ENCODE data around the gene IL36RN. TPM values are rescaled to one million over a fixed set of nuclear protein-coding genes. Genes with fewer than 3 reads are reported as not detected.
A peak's percentile ranks its signal among the peaks of the same experiment; 100 is the strongest.

The IL36RN gene
- total RNA-seq, 1 experiment from 2014 or later: 0.12 TPM

DNA sequence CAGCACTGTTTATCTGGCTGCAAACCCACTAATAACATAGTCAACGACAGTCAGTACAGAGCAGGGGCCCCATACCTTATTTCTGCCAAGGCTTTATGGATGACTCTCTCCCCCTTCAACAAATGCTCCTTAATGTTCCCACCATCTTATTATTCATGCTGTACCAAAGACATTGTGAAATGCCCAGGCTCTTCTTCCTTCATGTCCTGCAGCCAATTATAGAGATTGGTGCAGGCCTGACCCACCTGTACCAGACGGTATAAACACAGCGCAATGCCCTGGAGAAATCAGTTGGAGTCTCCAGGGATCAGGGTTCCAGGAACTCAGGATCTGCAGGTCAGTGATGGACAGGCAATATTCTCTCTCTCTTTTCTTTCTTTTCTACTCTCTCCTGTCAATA, 8.7 kb downstream of the IL36RN start, which contains the start of gene IL1F10:
Gene IL1F10, plus strand, starts transcription at position 290 of the 400 bp plus-strand sequence. CDS start 4,769 bp downstream, outside the sequence.
- TF ChIP-seq, protein P1, sequence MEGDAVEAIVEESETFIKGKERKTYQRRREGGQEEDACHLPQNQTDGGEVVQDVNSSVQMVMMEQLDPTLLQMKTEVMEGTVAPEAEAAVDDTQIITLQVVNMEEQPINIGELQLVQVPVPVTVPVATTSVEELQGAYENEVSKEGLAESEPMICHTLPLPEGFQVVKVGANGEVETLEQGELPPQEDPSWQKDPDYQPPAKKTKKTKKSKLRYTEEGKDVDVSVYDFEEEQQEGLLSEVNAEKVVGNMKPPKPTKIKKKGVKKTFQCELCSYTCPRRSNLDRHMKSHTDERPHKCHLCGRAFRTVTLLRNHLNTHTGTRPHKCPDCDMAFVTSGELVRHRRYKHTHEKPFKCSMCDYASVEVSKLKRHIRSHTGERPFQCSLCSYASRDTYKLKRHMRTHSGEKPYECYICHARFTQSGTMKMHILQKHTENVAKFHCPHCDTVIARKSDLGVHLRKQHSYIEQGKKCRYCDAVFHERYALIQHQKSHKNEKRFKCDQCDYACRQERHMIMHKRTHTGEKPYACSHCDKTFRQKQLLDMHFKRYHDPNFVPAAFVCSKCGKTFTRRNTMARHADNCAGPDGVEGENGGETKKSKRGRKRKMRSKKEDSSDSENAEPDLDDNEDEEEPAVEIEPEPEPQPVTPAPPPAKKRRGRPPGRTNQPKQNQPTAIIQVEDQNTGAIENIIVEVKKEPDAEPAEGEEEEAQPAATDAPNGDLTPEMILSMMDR (IDR thresholded peaks at IDR 0.05; ENCODE audit: unreplicated experiment): no peak
- Mint-ChIP-seq H3K27ac (ENCODE audit: unreplicated experiment) (peak within 1 kb of the TSS; percentile 77), H3K4me3 (ENCODE audit: low read depth, unreplicated experiment) (peak within 1 kb of the TSS; percentile 19), H3K4me1 (ENCODE audit: low read depth, unreplicated experiment) (peaks cover 30% of the 10 kb centered on the region), H3K9me3 (ENCODE audit: low read depth, unreplicated experiment) (peaks cover 11% of the 10 kb centered on the region), H3K36me3 (ENCODE audit: insufficient read depth, unreplicated experiment) (peaks cover 9% of the 10 kb centered on the region), H3K27me3 (ENCODE audit: unreplicated experiment) (no peaks in the 10 kb centered on the region)
- intact Hi-C loops (cut with micrococcal nuclease; ENCODE audit: unreplicated experiment): no loop called here
- CTCF ChIA-PET: interaction anchor here (1.4 kb wide), 1 partner anchor 108 kb away, joined by 4 read pairs; no protein-coding TSS in a partner anchor
- DNase-seq: no peak
- no TSS peak for BruUV-seq (replicated peaks)

DNA sequence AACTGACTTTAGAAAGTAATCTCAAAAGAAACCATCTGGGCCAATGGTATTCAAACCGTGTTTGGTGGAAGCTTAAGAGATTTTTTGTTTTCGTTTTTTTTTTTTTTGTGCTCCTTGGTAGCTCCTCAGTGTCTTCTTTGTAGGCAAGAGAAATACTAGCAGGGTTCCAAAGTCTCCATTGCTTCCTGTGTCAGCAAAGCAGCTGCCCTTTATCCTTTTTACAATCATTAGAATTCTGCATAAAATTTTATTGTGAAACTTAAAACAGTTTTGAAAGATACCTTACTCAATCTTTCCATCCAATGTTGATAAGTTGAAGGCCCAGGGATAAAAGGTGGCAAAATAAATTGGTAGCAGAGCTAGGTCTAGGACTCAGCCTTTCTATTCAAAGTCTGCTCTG, 9.3 kb downstream of the IL36RN start:
- Mint-ChIP-seq H3K4me1 (ENCODE audit: low read depth, unreplicated experiment) (peaks cover 35% of the 10 kb centered on the region), H3K27ac (ENCODE audit: unreplicated experiment) (no peak overlapping the region), H3K36me3 (ENCODE audit: insufficient read depth, unreplicated experiment) (peaks cover 9% of the 10 kb centered on the region), H3K4me3 (ENCODE audit: low read depth, unreplicated experiment) (no peak overlapping the region), H3K27me3 (ENCODE audit: unreplicated experiment) (no peaks in the 10 kb centered on the region), H3K9me3 (ENCODE audit: low read depth, unreplicated experiment) (peaks cover 11% of the 10 kb centered on the region)
- CTCF ChIA-PET: interaction anchor here (0.7 to 1.4 kb wide), 4 partner anchors 12 to 109 kb away, joined by 3 to 5 read pairs (median 4); no protein-coding TSS in a partner anchor
- TF ChIP-seq, protein P1 (IDR thresholded peaks at IDR 0.05; ENCODE audit: unreplicated experiment): no peak
- no peak for DNase-seq
- intact Hi-C loops (cut with micrococcal nuclease; ENCODE audit: unreplicated experiment): no loop called here
- no TSS peak for BruUV-seq (replicated peaks)

DNA sequence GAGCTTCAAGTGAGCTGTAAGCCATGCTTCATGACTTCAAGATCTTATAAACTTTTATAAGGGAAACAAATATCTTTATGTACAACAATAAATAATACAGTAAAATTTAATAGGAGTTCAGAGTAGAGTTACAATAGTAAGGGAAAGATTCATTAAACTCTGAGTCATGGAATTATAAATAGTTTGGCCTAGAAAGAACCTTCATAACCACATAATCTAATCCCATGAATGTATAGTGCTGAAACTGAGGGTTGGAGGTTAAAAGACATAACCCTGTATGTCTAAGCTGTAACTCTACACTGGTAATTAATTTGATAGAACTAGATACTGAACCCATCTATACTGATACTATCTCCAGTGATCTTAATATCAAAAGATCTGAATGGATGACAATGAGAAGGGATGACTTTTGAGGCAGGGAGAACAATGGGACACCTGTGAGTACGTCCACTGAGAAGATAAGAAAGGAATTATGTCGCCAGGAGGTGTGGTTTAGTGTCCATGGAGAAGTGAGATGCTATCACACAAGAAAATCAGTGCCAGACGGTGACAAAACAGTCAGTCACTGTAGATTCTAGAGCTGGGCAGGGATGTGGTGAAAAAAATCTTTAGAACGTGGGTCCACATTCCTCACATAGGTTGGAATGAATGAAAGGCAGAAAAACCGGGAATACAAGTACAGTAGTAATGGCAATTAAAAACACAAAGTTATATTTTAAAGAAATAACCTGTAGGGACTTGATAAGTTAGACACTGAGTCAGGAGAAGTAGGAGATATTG, 9.9 kb downstream of the IL36RN start:
- Mint-ChIP-seq H3K27ac (ENCODE audit: unreplicated experiment) (peak overlapping the region; percentile 77), H3K9me3 (ENCODE audit: low read depth, unreplicated experiment) (peaks cover 11% of the 10 kb centered on the region), H3K27me3 (ENCODE audit: unreplicated experiment) (no peaks in the 10 kb centered on the region), H3K36me3 (ENCODE audit: insufficient read depth, unreplicated experiment) (peaks cover 9% of the 10 kb centered on the region), H3K4me1 (ENCODE audit: low read depth, unreplicated experiment) (peaks cover 37% of the 10 kb centered on the region), H3K4me3 (ENCODE audit: low read depth, unreplicated experiment) (peak overlapping the region; percentile 19)
- CTCF ChIA-PET: interaction anchor here (0.6 to 1.4 kb wide), 6 partner anchors 11 to 127 kb away, joined by 3 to 5 read pairs (median 4); no protein-coding TSS in a partner anchor
- peak; percentile 28 for DNase-seq
- intact Hi-C loops (cut with micrococcal nuclease; ENCODE audit: unreplicated experiment): no loop called here
- TF ChIP-seq, protein P1 (IDR thresholded peaks at IDR 0.05; ENCODE audit: unreplicated experiment): no peak
- BruUV-seq (replicated peaks): no TSS peak

DNA sequence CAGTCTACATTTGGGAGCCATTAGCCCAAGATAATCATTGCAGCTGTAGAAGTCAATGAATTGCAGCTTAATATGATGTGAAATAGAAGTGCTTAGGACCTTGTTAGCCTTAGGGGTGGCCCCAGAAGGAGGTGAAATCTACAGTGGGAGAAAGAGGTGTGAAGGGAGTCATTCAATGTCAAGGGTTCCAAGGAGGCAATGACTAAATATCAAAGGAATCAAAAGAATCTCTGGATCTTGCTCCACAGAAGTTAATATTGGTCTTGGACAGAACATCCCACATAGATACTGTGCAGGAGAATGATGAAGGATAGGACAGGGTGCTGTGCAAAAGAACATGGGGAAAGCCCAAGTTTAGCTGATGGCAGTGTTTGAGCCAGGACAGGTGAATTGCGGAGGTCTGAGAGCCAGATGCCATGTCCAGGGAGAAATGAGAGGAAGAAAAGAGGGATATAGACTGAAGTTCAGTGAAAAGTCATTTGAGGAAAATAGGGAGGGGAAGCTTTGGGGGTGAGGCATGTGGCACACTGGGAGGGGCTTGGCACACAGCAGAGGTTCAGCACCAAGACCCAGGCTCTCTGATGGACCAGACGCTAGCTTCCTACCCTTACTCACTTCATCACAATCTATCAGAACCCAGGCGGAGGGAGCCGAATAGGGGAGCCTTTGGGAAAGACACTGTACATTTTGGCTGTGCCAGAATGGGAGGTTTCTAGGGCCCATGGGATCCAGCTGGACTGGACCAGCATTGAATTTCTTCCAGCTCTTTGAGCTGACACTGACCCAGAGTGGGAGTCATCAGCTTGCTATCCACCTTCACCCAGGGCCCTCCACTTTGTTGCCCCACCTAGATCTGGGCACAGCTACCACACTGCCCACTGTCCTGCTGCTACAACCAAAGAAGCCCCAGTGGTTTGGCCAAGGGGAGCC, 10.9 kb downstream of the IL36RN start:
- CTCF ChIA-PET: interaction anchor here (0.6 to 1.3 kb wide), 3 partner anchors 10 to 128 kb away, joined by 3 to 5 read pairs (median 3); no protein-coding TSS in a partner anchor
- no peak for DNase-seq
- H3K36me3 Mint-ChIP-seq (ENCODE audit: insufficient read depth, unreplicated experiment): peaks cover 9% of the 10 kb centered on the region
- no peaks in the 10 kb centered on the region for H3K27me3 Mint-ChIP-seq (ENCODE audit: unreplicated experiment)
- H3K27ac Mint-ChIP-seq (ENCODE audit: unreplicated experiment): peak overlapping the region; percentile 77
- intact Hi-C loops (cut with micrococcal nuclease; ENCODE audit: unreplicated experiment): no loop called here
- H3K9me3 Mint-ChIP-seq (ENCODE audit: low read depth, unreplicated experiment): peaks cover 11% of the 10 kb centered on the region
- no TSS peak for BruUV-seq (replicated peaks)
- peaks cover 37% of the 10 kb centered on the region for H3K4me1 Mint-ChIP-seq (ENCODE audit: low read depth, unreplicated experiment)
- no peak overlapping the region for H3K4me3 Mint-ChIP-seq (ENCODE audit: low read depth, unreplicated experiment)
- TF ChIP-seq, protein P1 (IDR thresholded peaks at IDR 0.05; ENCODE audit: unreplicated experiment): no peak

All from Calu3 (cell line).